Left lung (tissue), 10 donors: Measurements from ENCODE around the gene KDSR. TPM values are rescaled to one million over a fixed set of nuclear protein-coding genes. Genes with fewer than 3 reads are reported as not detected.

ENCODE experiments used
- ATAC-seq: fragments of 200-7000 bp; cut with Tn5 transposase; one replicate; pipeline ENCODE4 v1.9.1; 2020; ENCODE audit warnings: moderate library complexity
- DNase-seq, 4 donors: peaks; one replicate each; pipeline ENCODE4 v3.0.0-alpha.2; 2013 to 2020
- H3K27ac ChIP-seq, 2 donors: fragments of 200-600 bp; sonication (generic) in 1 of 2; one replicate each; pipeline versions ENCODE4 v1.5.0 to v1.8.0; 2020 to 2021
- H3K27me3 ChIP-seq, 2 donors: fragments of 200-600 bp; sonication (generic) in 1 of 2; one replicate each; pipeline versions ENCODE4 v1.5.0 to v1.8.0; 2020 to 2021
- H3K36me3 ChIP-seq, 2 donors: fragments of 200-600 bp; sonication (generic) in 1 of 2; one replicate each; pipeline versions ENCODE4 v1.5.0 to v1.8.0; 2020 to 2021
- H3K4me1 ChIP-seq, 2 donors: fragments of 200-600 bp; one replicate each; pipeline ENCODE4 v1.8.0; 2021
- H3K4me3 ChIP-seq, 2 donors: fragments of 200-600 bp; sonication (generic) in 1 of 2; one replicate each; pipeline versions ENCODE4 v1.5.0 to v1.8.0; 2020 to 2021; ENCODE audit warnings: mild to moderate bottlenecking in 1 of 2
- H3K9me3 ChIP-seq, 2 donors: fragments of 200-600 bp; sonication (generic) in 1 of 2; one replicate each; pipeline versions ENCODE4 v1.5.0 to v1.8.0; 2020 to 2021
- CTCF ChIP-seq, 2 donors: fragments of 200-600 bp; sonication (generic) in 1 of 2; IDR thresholded peaks; one replicate each; pipeline versions ENCODE4 v1.5.0 to v1.8.0; 2021; ENCODE audit warnings: antibody characterized with exemption in 2 of 2
- intact Hi-C, 2 donors: fragments of 100-400 bp; cut with DNase I; formaldehyde crosslinking; loops; one replicate each; pipeline versions ENCODE4 v1.11.2 to v1.14.2; 2022
- polyA plus RNA-seq, 6 donors: library from polyadenylated mRNA; unstranded; fragments of 120-200 nt; gene quantifications; one replicate each; pipeline ENCODE4 v1.2.1, GENCODE V29; 2013; ENCODE audit not compliant: insufficient read length in 6 of 6
- total RNA-seq, 2 donors: library from RNA; stranded (reverse); fragmentation: NEBNext Ultra II Directional; extraction: Animal tissue kit (Norgen Biotek cat#: 25700); gene quantifications; one replicate each; pipeline ENCODE4 v1.2.1, GENCODE V29; 2021
- donor health status: DM: no; HTN: yes; CAD: no.
- donor health status: DM: no; HTN: no; CAD: no.

Gene KDSR
- total and polyA plus RNA-seq, 8 donors, result 41.1 to 70.2 (median 42.4) TPM

GRCh38 chr18:63322206-63322605 is 44.8 kb downstream of the KDSR start:
- no peak overlapping the region for H3K4me3 ChIP-seq
- H3K36me3 ChIP-seq, result no peaks in the 10 kb centered on the region
- peak overlapping the region in 1 of 2 donors; percentile 53 for H3K27ac ChIP-seq
- H3K4me1 ChIP-seq, result peaks cover 6 to 37% of the 10 kb centered on the region in 2 donors
- no peaks in the 10 kb centered on the region for H3K9me3 ChIP-seq
- ATAC-seq (no peak), DNase-seq (no peak)
- intact Hi-C loops, result loop anchor here in 1 of 2 donors (5.0 kb wide), 2 partner anchors 190 to 305 kb away; no protein-coding TSS in a partner anchor
- TF ChIP-seq CTCF (IDR thresholded peaks at IDR 0.05), result no peak
- peaks cover 0 to 16% of the 10 kb centered on the region in 2 donors for H3K27me3 ChIP-seq

GRCh38 chr18:63321291-63321690 is 45.7 kb downstream of the KDSR start:
- intact Hi-C loops, result loop anchor here in 1 of 2 donors (5.0 kb wide), 2 partner anchors 189 to 304 kb away; no protein-coding TSS in a partner anchor
- peak overlapping the region in 1 of 2 donors; percentile 76 for H3K4me3 ChIP-seq
- DNase-seq, result no peak
- H3K9me3 ChIP-seq, result no peaks in the 10 kb centered on the region
- H3K27me3 ChIP-seq, result peaks cover 0 to 16% of the 10 kb centered on the region in 2 donors
- no peak for TF ChIP-seq CTCF (IDR thresholded peaks at IDR 0.05)
- no peaks in the 10 kb centered on the region for H3K36me3 ChIP-seq
- H3K4me1 ChIP-seq, result peaks cover 11 to 44% of the 10 kb centered on the region in 2 donors
- ATAC-seq, result no peak
- no peak overlapping the region for H3K27ac ChIP-seq

- Histone ChIP-seq H3K4me1 (peaks cover 12 to 46% of the 10 kb centered on the region in 2 donors), H3K27me3 (peaks cover 0 to 16% of the 10 kb centered on the region in 2 donors), H3K36me3 (no peaks in the 10 kb centered on the region), H3K4me3 (peak overlapping the region; percentile 29 to 76), H3K27ac (no peak overlapping the region), H3K9me3 (no peaks in the 10 kb centered on the region)
- no peak for DNase-seq
- intact Hi-C loops, result loop anchor here in 1 of 2 donors (5.0 kb wide), 2 partner anchors 189 to 304 kb away; no protein-coding TSS in a partner anchor
- ATAC-seq, result peak; percentile 21
- TF ChIP-seq CTCF (IDR thresholded peaks at IDR 0.05), result no peak
Measured at GRCh38 chr18:63320975-63321265, 46.1 kb downstream of the KDSR start.

- H3K36me3 ChIP-seq, result no peaks in the 10 kb centered on the region
- DNase-seq, result peak; percentile 86 to 91 (median 89)
- ATAC-seq, result peak; percentile 72
- H3K27me3 ChIP-seq, result peaks cover 0 to 16% of the 10 kb centered on the region in 2 donors
- H3K9me3 ChIP-seq, result no peaks in the 10 kb centered on the region
- H3K27ac ChIP-seq, result peak overlapping the region in 1 of 2 donors; percentile 71
- H3K4me1 ChIP-seq, result peaks cover 12 to 46% of the 10 kb centered on the region in 2 donors
- peak in 1 of 2 donors; percentile 6 for TF ChIP-seq CTCF (IDR thresholded peaks at IDR 0.05)
- intact Hi-C loops, result loop anchor here in 1 of 2 donors (5.0 kb wide), 2 partner anchors 188 to 303 kb away; no protein-coding TSS in a partner anchor
- H3K4me3 ChIP-seq, result peak overlapping the region; percentile 29 to 76
Measured at GRCh38 chr18:63320123-63320974, 46.7 kb downstream of the KDSR start.
